Measurements from ENCODE around the gene SYT17.
A peak's percentile ranks its signal among the peaks of the same experiment; 100 is the strongest.

Gene SYT17

DNA sequence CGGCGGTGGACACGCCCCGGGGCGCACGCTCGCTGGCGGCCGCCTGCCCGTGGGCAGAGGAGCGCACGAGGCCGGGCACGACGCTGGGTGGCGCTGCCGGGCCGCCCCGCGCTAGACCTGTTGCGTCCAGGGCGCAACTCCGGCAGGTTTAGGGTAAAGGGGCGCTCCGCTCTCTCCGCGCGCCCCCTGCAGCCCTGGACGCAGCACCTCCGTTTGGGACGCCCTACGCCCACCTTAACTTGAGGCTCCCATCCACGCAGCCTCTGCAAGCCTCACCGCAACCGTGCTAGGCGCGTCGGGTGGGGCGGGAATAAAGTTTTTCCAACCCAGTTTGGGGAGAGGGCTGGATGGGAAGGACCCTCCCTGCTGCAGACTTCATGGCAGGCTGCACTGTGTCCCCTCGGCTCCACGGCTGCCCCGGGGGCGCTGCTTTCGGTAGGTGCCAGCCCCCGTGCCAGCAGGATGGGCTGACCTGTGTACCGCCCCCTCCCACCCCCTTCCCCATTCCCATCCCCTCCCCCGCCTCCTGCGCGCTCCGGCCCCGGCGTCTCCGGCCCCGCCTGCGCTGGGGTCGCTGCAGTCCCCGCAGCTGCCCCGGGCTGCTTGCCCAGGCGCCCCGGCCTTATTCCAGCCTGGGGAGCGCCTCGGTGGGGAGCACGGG lies at the start of gene SYT17:
Gene SYT17 (plus strand): TSS at position 531 of the 661 bp plus-strand sequence. CDS start 407 bp downstream, outside the sequence.
- TF ChIP-seq CTCF (conservative IDR thresholded peaks at IDR 0.05; ENCODE audit: low read depth, low read length) = peak; percentile 51
- H3K4me3 ChIP-seq (ENCODE audit: low read depth, low read length) = peak within 1 kb of the TSS; percentile 41
- peak; percentile 70 for DNase-seq (ENCODE audit: low read depth)

DNA sequence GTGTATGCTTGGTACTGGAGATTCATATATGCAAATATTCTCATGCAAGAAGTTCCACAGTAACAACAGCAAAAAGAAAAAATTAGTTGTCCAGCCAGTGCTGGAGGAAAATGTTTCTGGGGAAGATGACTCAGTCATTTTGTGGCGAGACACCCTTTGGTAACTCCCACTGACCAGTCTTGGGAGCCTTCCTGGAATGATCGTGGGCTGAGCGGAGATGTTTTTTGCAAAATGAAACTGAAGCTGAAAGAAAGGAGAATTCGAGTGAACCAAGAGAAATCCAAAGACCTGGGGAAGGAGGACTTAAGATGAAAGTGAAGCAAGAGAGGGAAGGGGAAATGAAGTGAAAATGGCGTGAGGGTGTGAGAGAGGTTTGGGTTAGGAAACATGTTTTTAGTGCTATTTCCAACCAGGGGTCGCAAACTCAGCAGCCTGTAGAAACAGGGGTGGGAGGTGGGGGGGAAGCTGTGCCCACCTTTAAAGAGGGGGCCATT lies 49.1 kb upstream of the SYT17 start:
- peak overlapping the region; percentile 52 for H3K4me3 ChIP-seq (ENCODE audit: low read depth, low read length)
- peak; percentile 97 for DNase-seq (ENCODE audit: low read depth)
- no peak for TF ChIP-seq CTCF (conservative IDR thresholded peaks at IDR 0.05; ENCODE audit: low read depth, low read length)

- DNase-seq (ENCODE audit: low read depth) = peak; percentile 90
- no peak for TF ChIP-seq CTCF (conservative IDR thresholded peaks at IDR 0.05; ENCODE audit: low read depth, low read length)
- H3K4me3 ChIP-seq (ENCODE audit: low read depth, low read length) = peak overlapping the region; percentile 52
These were observed 48.5 kb upstream of the SYT17 start for GRCh38 chr16:19119564-19119963.

DNA sequence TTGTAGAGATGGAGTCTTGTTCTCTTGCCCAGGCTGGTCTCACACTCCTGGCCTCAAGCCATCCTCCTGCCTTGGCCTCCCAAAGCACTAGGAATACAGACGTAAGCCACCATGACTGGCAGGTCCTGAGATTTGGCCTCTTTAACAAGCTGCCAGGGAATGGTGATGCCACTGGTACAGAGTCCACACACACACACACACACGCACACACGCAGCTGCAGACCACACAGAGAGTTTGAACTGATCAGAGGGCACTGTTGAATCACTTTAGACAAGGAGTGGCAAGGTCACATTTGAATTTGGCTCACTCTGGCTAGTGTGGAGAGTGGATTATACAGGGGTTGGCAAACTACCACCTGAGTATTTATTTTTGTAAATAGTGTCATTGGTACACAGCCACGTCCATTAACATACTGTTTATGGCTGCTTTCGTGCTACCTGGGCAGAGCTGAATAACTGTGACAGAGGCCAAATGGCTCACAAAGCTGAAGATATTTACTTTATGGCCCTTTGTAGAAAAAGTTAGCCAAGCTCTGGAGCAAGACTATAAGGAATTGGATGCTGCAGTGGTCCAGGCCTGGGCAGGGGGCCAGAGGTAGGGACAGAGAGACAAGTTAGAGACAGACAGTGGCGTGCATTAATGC lies 44.4 kb upstream of the SYT17 start:
- DNase-seq (ENCODE audit: low read depth) = no peak
- TF ChIP-seq CTCF (conservative IDR thresholded peaks at IDR 0.05; ENCODE audit: low read depth, low read length) = no peak
- no peak overlapping the region for H3K4me3 ChIP-seq (ENCODE audit: low read depth, low read length)

- H3K4me3 ChIP-seq (ENCODE audit: low read depth, low read length) = no peak overlapping the region
- no peak for DNase-seq (ENCODE audit: low read depth)
- no peak for TF ChIP-seq CTCF (conservative IDR thresholded peaks at IDR 0.05; ENCODE audit: low read depth, low read length)
These were observed 41.7 kb upstream of the SYT17 start for GRCh38 chr16:19126300-19126699.

- TF ChIP-seq CTCF (conservative IDR thresholded peaks at IDR 0.05; ENCODE audit: low read depth, low read length) = no peak
- DNase-seq (ENCODE audit: low read depth) = no peak
- H3K4me3 ChIP-seq (ENCODE audit: low read depth, low read length) = no peak overlapping the region
These were observed 40.8 kb upstream of the SYT17 start for GRCh38 chr16:19127205-19127604.

All from choroid plexus epithelial cell (primary cell).